Measurements from ENCODE around the gene CYTIP. TPM values are rescaled to one million over a fixed set of nuclear protein-coding genes. Genes with fewer than 3 reads are reported as not detected.
A peak's percentile ranks its signal among the peaks of the same experiment; 100 is the strongest.

CYTIP gene
- polyA plus RNA-seq (not detected in 2 replicates), polyA minus RNA-seq (not detected in 2 replicates)

DNA sequence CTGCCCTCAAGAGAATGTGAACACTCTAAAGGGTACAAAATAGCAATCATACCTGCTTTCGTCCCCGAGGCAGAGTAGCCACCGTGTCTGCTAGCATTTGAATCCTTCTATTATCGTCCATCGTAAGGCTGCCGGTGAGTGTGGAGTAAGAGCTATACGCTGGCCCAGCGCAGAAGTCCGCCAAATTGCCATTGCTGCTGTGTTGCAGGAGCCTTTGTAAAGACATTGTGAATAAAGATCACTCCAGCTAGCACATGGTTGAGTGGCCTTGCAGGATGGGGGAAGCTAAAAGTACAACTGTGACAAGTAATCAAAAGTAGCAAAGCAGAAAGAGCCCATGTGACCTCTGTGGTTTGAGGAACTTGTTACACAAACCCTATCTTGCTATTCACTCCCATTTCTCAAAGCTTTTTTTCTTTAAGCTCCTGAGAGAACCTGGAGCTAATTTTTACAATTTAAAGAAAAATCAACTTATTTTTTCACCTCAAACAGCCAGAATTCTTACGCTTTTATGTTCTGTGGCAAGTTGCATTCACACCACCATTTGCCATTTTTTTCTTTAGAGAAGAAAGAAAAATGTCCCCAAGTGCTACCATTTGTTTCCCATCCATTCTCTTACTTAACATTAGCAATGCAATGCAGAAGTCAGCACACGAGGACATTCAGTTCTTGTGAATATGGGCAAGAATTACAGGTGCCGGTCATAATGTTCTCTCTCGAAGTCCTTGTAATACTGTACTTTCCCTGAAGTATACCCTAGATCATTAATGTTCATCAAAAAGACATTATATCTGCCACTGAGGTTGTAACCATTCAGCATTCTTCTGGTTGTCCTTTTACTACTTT is at the start of gene CYTIP:
Gene CYTIP, minus strand, starts transcription at position 295 of the 846 bp plus-strand sequence. Its CDS starts 69 bp downstream, at position 226.
- H3K4me3 ChIP-seq (ENCODE audit: low read length): no peak within 1 kb of the TSS
- no peak within 1 kb of the TSS for H3K9ac ChIP-seq (ENCODE audit: low read length)
- no peaks in the 10 kb centered on the region for H4K20me1 ChIP-seq (ENCODE audit: insufficient read depth)
- no peak within 1 kb of the TSS for H3K4me2 ChIP-seq (ENCODE audit: low read length)
- H3F3A ChIP-seq (ENCODE audit: insufficient read depth, low read length, poor library complexity, severe bottlenecking): no peaks in the 10 kb centered on the region
- H3K27me3 ChIP-seq (ENCODE audit: insufficient read depth, low read depth, low read length): no peaks in the 10 kb centered on the region
- TF ChIP-seq POLR2AphosphoS5 (IDR thresholded peaks at IDR 0.05): no peak
- no peak for TF ChIP-seq RAD21 (conservative IDR thresholded peaks at IDR 0.05)
- TF ChIP-seq, protein P1, sequence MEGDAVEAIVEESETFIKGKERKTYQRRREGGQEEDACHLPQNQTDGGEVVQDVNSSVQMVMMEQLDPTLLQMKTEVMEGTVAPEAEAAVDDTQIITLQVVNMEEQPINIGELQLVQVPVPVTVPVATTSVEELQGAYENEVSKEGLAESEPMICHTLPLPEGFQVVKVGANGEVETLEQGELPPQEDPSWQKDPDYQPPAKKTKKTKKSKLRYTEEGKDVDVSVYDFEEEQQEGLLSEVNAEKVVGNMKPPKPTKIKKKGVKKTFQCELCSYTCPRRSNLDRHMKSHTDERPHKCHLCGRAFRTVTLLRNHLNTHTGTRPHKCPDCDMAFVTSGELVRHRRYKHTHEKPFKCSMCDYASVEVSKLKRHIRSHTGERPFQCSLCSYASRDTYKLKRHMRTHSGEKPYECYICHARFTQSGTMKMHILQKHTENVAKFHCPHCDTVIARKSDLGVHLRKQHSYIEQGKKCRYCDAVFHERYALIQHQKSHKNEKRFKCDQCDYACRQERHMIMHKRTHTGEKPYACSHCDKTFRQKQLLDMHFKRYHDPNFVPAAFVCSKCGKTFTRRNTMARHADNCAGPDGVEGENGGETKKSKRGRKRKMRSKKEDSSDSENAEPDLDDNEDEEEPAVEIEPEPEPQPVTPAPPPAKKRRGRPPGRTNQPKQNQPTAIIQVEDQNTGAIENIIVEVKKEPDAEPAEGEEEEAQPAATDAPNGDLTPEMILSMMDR (IDR thresholded peaks at IDR 0.05; ENCODE audit: poor library complexity, severe bottlenecking): no peak
- TF ChIP-seq REST (IDR thresholded peaks at IDR 0.05; ENCODE audit: borderline replicate concordance): no peak
- TF ChIP-seq EZH2 (IDR thresholded peaks at IDR 0.05; ENCODE audit: borderline replicate concordance, insufficient read depth, low read length, poor library complexity, severe bottlenecking): no peak
- no peak for TF ChIP-seq EP300 (conservative IDR thresholded peaks at IDR 0.05; ENCODE audit: poor library complexity, severe bottlenecking)
- no peak for TF ChIP-seq MXI1 (conservative IDR thresholded peaks at IDR 0.05; ENCODE audit: poor library complexity, severe bottlenecking)
- TF ChIP-seq TAF1 (IDR thresholded peaks at IDR 0.05; ENCODE audit: low read depth): no peak
- no peak for TF ChIP-seq SMC3 (conservative IDR thresholded peaks at IDR 0.05; ENCODE audit: poor library complexity)
- H3K9me3 ChIP-seq (ENCODE audit: low read length): no peaks in the 10 kb centered on the region
- no peak within 1 kb of the TSS for H3K27ac ChIP-seq (ENCODE audit: low read length)
- H3K79me2 ChIP-seq (replicated peaks; ENCODE audit: insufficient read depth, low read length): no peaks in the 10 kb centered on the region
- H3K36me3 ChIP-seq (ENCODE audit: insufficient read depth, low read length): no peaks in the 10 kb centered on the region
- H2AFZ ChIP-seq (ENCODE audit: low read depth, low read length): no peak within 1 kb of the TSS
- H3K9me2 ChIP-seq (ENCODE audit: insufficient read depth, low read length): no peaks in the 10 kb centered on the region

DNA sequence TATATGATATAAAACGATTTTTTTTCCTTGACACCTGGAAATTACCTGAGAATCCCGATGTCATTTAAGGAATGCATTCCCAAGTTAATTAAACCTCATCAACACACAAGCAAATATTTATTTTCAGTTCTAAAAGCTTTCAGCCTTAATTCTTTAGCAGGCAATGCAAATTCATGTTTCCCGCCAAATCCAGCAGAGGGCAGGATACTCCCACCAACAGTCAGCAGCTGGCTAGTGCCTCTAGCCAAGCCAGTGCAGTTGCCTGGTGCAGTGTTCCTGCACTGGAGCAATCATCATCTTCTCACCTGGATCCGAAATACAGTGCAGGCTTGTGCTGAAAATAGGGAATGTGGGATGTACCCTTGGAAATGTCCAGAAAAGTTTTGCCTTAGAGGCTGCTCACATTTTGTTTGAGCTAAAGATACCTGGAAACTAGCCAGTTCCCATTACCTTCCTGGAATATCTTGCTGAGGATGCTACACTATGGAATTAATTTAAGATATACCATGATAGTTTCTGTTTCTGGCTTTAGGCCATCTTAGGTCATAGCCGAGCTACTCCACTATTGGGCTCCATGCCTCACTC is 48.4 kb upstream of the CYTIP start:
- no peak for TF ChIP-seq POLR2AphosphoS5 (IDR thresholded peaks at IDR 0.05)
- TF ChIP-seq TAF1 (IDR thresholded peaks at IDR 0.05; ENCODE audit: low read depth): no peak
- TF ChIP-seq, protein P1 (IDR thresholded peaks at IDR 0.05; ENCODE audit: poor library complexity, severe bottlenecking): peak; percentile 87
- no peak for TF ChIP-seq MXI1 (conservative IDR thresholded peaks at IDR 0.05; ENCODE audit: poor library complexity, severe bottlenecking)
- TF ChIP-seq SMC3 (conservative IDR thresholded peaks at IDR 0.05; ENCODE audit: poor library complexity): peak; percentile 87
- TF ChIP-seq RAD21 (conservative IDR thresholded peaks at IDR 0.05): peak; percentile 89
- TF ChIP-seq EP300 (conservative IDR thresholded peaks at IDR 0.05; ENCODE audit: poor library complexity, severe bottlenecking): no peak
- TF ChIP-seq REST (IDR thresholded peaks at IDR 0.05; ENCODE audit: borderline replicate concordance): no peak
- TF ChIP-seq EZH2 (IDR thresholded peaks at IDR 0.05; ENCODE audit: borderline replicate concordance, insufficient read depth, low read length, poor library complexity, severe bottlenecking): no peak
- no peak overlapping the region for H3K27ac ChIP-seq (ENCODE audit: low read length)
- H4K20me1 ChIP-seq (ENCODE audit: insufficient read depth): no peaks in the 10 kb centered on the region

More for the DNA sequence above, 48.4 kb upstream of the CYTIP start:
- Histone ChIP-seq H3K9ac (ENCODE audit: low read length) (no peak overlapping the region), H3K4me2 (ENCODE audit: low read length) (no peak overlapping the region), H3F3A (ENCODE audit: insufficient read depth, low read length, poor library complexity, severe bottlenecking) (no peaks in the 10 kb centered on the region), H2AFZ (ENCODE audit: low read depth, low read length) (no peak overlapping the region), H3K9me2 (ENCODE audit: insufficient read depth, low read length) (no peaks in the 10 kb centered on the region), H3K36me3 (ENCODE audit: insufficient read depth, low read length) (no peaks in the 10 kb centered on the region), H3K27me3 (ENCODE audit: insufficient read depth, low read depth, low read length) (no peaks in the 10 kb centered on the region), H3K79me2 (replicated peaks; ENCODE audit: insufficient read depth, low read length) (no peaks in the 10 kb centered on the region), H3K9me3 (ENCODE audit: low read length) (no peaks in the 10 kb centered on the region), H3K4me3 (ENCODE audit: low read length) (no peak overlapping the region)
